Breast epithelium (tissue), 4 donors: ENCODE results near the gene RAB28. TPM values are rescaled to one million over a fixed set of nuclear protein-coding genes. Genes with fewer than 3 reads are reported as not detected.

Source experiments
- DNase-seq, 2 donors: peaks; one replicate each; pipeline ENCODE4 v3.0.0-alpha.2; 2019; ENCODE audit warnings: low spot score in 2 of 2
- H3K27ac ChIP-seq, 2 donors: fragments of 200-600 bp; sonication (generic) in 1 of 2; one replicate each; pipeline ENCODE4 v1.5.1; 2016 to 2019; ENCODE audit warnings: mild to moderate bottlenecking in 1 of 2
- H3K27me3 ChIP-seq, 2 donors: fragments of 200-600 bp; sonication (generic) in 1 of 2; one replicate each; pipeline versions ENCODE4 v1.5.1 to v1.6.0; 2017 to 2019; ENCODE audit warnings: control low read depth in 1 of 2, mild to moderate bottlenecking in 1 of 2
- H3K36me3 ChIP-seq: fragments of 200-600 bp; one replicate; pipeline ENCODE4 v1.5.1; 2019
- H3K4me1 ChIP-seq, 2 donors: fragments of 200-600 bp; sonication (generic); one replicate each; pipeline ENCODE4 v1.5.1; 2016 to 2019; ENCODE audit warnings: control low read depth in 1 of 2
- H3K4me3 ChIP-seq, 3 donors: fragments of 200-600 bp; sonication (generic); 1 replicate in 2 of 3; 2 replicates in 1 of 3; pipeline ENCODE4 v1.5.1; 2016 to 2019; ENCODE audit warnings: mild to moderate bottlenecking in 3 of 3, moderate library complexity in 2 of 3
- H3K9me3 ChIP-seq, 2 donors: fragments of 200-600 bp; sonication (generic) in 1 of 2; one replicate each; pipeline ENCODE4 v1.5.1; 2016 to 2019; ENCODE audit warnings: control low read depth in 1 of 2
- CTCF ChIP-seq, 3 donors: fragments of 450-650 bp; IDR thresholded peaks; one replicate each; pipeline ENCODE4 v1.5.1; 2016 to 2017; ENCODE audit warnings: antibody characterized with exemption in 3 of 3, mild to moderate bottlenecking in 3 of 3, moderate library complexity in 3 of 3
- POLR2A ChIP-seq: fragments of 450-650 bp; IDR thresholded peaks from one replicate; pipeline ENCODE4 v1.6.1; 2016; ENCODE audit warnings: antibody characterized with exemption, mild to moderate bottlenecking, moderate library complexity
- POLR2AphosphoS5 ChIP-seq, 3 donors: sonication (generic); formaldehyde crosslinking; IDR thresholded peaks; one replicate each; pipeline ENCODE4 v1.6.1; 2017; ENCODE audit warnings: antibody characterized with exemption in 3 of 3
- intact Hi-C: fragments of 100-400 bp; cut with DNase I; formaldehyde crosslinking; loops from one replicate; pipeline ENCODE4 v1.15.1; 2023; ENCODE audit warnings: low total_unique reads
- total RNA-seq, 3 donors: library from RNA; depleted of rRNA; stranded (reverse); fragments of >200 nt; gene quantifications; one replicate each; pipeline ENCODE4 v1.1.0, GENCODE V29; 2016

RAB28 gene
- total RNA-seq, 3 donors from 2014 or later: 21.9 to 27.8 (median 24.3) TPM

GRCh38 chr4:13525606-13526281 lies 41.6 kb upstream of the RAB28 start:
- Histone ChIP-seq H3K4me1 (no peaks in the 10 kb centered on the region), H3K4me3 (no peak overlapping the region), H3K27ac (no peak overlapping the region), H3K9me3 (peaks cover 15 to 18% of the 10 kb centered on the region in 2 donors), H3K36me3 (no peaks in the 10 kb centered on the region), H3K27me3 (peaks cover 3 to 97% of the 10 kb centered on the region in 2 donors)
- TF ChIP-seq POLR2A (no peak), POLR2AphosphoS5 (IDR thresholded peaks at IDR 0.05) (no peak), CTCF (IDR thresholded peaks at IDR 0.05) (no peak)
- intact Hi-C loops: no loop called here
- no peak for DNase-seq

GRCh38 chr4:13524504-13525243 lies 40.5 kb upstream of the RAB28 start:
- intact Hi-C loops: no loop called here
- Histone ChIP-seq H3K27ac (no peak overlapping the region), H3K9me3 (peaks cover 15 to 18% of the 10 kb centered on the region in 2 donors), H3K4me3 (no peak overlapping the region), H3K27me3 (peaks cover 3 to 86% of the 10 kb centered on the region in 2 donors), H3K4me1 (no peaks in the 10 kb centered on the region), H3K36me3 (no peaks in the 10 kb centered on the region)
- DNase-seq: no peak
- TF ChIP-seq CTCF (IDR thresholded peaks at IDR 0.05): no peak

- Histone ChIP-seq H3K4me3 (peak overlapping the region in 1 of 3 donors; percentile 19), H3K4me1 (no peaks in the 10 kb centered on the region), H3K27me3 (peaks cover 3 to 78% of the 10 kb centered on the region in 2 donors), H3K36me3 (no peaks in the 10 kb centered on the region), H3K9me3 (peaks cover 15 to 18% of the 10 kb centered on the region in 2 donors), H3K27ac (no peak overlapping the region)
- no peak for DNase-seq
- TF ChIP-seq CTCF (IDR thresholded peaks at IDR 0.05) (no peak), POLR2AphosphoS5 (IDR thresholded peaks at IDR 0.05) (no peak), POLR2A (no peak)
- intact Hi-C loops: no loop called here
Measured at GRCh38 chr4:13523591-13524503, 39.7 kb upstream of the RAB28 start.

- TF ChIP-seq POLR2AphosphoS5 (IDR thresholded peaks at IDR 0.05): no peak
- no peak for TF ChIP-seq CTCF (IDR thresholded peaks at IDR 0.05)
- no peak for TF ChIP-seq POLR2A
- intact Hi-C loops: no loop called here
- Histone ChIP-seq H3K9me3 (peaks cover 15 to 18% of the 10 kb centered on the region in 2 donors), H3K27ac (no peak overlapping the region), H3K4me3 (peak overlapping the region in 1 of 3 donors; percentile 25), H3K36me3 (no peaks in the 10 kb centered on the region), H3K27me3 (peaks cover 3 to 70% of the 10 kb centered on the region in 2 donors), H3K4me1 (no peaks in the 10 kb centered on the region)
- no peak for DNase-seq
Measured at GRCh38 chr4:13523105-13523477, 39.0 kb upstream of the RAB28 start.
